MM.1S (cell line): ENCODE data around the gene SPATA18.

Source experiments
- EZH2 ChIP-seq: fragments of 300-600 bp; sonication (generic); optimal IDR thresholded peaks from 2 replicates; pipeline ENCODE3; 2017; ENCODE audit warnings: low read depth, mild to moderate bottlenecking, antibody characterized with exemption, low read length, mixed read lengths
- EZH2phosphoT487 ChIP-seq: fragments of 300-600 bp; sonication (generic); IDR thresholded peaks from 2 replicates; pipeline ENCODE4 v1.6.1; 2018; ENCODE audit warnings: antibody characterized with exemption, low read length
- TF ChIP-seq, protein P1 (sequence below): fragments of 300-600 bp; sonication (generic); IDR thresholded peaks from 2 replicates; pipeline ENCODE4 v1.5.1; 2016; ENCODE audit warnings: antibody characterized with exemption, low read length, mixed read lengths

DNA sequence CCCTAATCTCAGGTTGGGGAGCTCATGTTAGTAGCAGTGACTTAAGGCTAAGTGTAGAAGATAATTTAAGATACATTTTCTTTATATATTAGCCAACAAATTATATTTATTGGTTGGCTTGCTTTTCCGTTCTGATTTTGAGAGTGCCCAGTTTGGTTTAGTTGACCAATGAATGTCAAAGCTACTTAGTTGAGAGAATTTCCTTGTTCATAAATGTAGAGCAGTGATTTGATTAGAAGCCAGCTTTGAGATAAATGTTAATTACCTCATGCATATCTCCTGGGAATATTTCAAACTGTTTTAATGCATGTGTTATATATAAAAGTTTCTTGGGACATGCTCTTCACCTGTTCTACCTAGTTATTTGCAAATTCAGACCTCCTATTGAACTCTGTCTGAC lies 44.3 kb downstream of the SPATA18 start:
- TF ChIP-seq, protein P1, sequence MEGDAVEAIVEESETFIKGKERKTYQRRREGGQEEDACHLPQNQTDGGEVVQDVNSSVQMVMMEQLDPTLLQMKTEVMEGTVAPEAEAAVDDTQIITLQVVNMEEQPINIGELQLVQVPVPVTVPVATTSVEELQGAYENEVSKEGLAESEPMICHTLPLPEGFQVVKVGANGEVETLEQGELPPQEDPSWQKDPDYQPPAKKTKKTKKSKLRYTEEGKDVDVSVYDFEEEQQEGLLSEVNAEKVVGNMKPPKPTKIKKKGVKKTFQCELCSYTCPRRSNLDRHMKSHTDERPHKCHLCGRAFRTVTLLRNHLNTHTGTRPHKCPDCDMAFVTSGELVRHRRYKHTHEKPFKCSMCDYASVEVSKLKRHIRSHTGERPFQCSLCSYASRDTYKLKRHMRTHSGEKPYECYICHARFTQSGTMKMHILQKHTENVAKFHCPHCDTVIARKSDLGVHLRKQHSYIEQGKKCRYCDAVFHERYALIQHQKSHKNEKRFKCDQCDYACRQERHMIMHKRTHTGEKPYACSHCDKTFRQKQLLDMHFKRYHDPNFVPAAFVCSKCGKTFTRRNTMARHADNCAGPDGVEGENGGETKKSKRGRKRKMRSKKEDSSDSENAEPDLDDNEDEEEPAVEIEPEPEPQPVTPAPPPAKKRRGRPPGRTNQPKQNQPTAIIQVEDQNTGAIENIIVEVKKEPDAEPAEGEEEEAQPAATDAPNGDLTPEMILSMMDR: no peak
- TF ChIP-seq EZH2: no peak
- TF ChIP-seq EZH2phosphoT487: no peak
